SK-N-MC (cell line): ENCODE results near the gene TMEM255B.

ENCODE experiments used
- EZH2 ChIP-seq: fragments of 200-600 bp; sonication (generic); IDR thresholded peaks from one replicate; pipeline ENCODE4 v1.6.1; 2017; ENCODE audit warnings: antibody characterized with exemption
- FOXP2 ChIP-seq: optimal IDR thresholded peaks from 2 replicates; pipeline ENCODE3; 2011; ENCODE audit warnings: mild to moderate bottlenecking, moderate library complexity; ENCODE audit not compliant: insufficient read depth; ENCODE audit errors: extremely low read length, control extremely low read depth
- POLR2AphosphoS5 ChIP-seq: IDR thresholded peaks from 2 replicates; pipeline ENCODE4 v1.6.1; 2012; ENCODE audit warnings: mild to moderate bottlenecking, low read depth, low read length, borderline replicate concordance

- no peak for TF ChIP-seq POLR2AphosphoS5
- TF ChIP-seq EZH2, result no peak
- TF ChIP-seq FOXP2, result no peak
Observed at GRCh38 chr13:113865427-113865826, 106.4 kb downstream of the TMEM255B start.
